Stimulated activated naive CD4-positive, alpha-beta T cell (primary cell): ENCODE data around the gene ACSL5.
A peak's percentile ranks its signal among the peaks of the same experiment; 100 is the strongest.
"Not testable (repeated sequence)": the region's sequence is repeated elsewhere in the genome, so short reads cannot be mapped to it uniquely, and the experiment has no call there.

Experiments
- DNase-seq, 6 experiments: peaks; one replicate each; lab custom pipeline; 2025; lab: John Stamatoyannopoulos, UW

Gene ACSL5

DNA sequence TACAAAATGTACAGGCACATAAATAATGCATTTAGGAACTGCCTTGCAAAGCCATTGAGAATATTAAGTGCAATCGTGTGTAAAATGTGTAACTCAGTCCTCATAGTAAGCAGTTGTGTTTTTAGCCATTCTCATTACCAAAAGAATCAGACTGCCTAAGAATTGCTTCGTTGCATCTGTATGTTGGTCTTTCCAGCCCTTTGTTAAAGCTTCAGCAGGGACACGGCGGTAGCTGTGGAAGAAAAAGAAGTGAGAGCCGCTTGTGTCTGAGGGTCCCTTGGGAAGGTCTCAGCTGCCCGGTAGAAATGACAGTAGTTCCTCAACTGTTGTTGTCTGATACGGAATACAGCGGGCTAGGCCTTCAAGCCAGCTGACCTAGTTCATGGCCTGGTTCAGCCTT is 22.8 kb upstream of the ACSL5 start:
- DNase-seq, result no peak

DNA sequence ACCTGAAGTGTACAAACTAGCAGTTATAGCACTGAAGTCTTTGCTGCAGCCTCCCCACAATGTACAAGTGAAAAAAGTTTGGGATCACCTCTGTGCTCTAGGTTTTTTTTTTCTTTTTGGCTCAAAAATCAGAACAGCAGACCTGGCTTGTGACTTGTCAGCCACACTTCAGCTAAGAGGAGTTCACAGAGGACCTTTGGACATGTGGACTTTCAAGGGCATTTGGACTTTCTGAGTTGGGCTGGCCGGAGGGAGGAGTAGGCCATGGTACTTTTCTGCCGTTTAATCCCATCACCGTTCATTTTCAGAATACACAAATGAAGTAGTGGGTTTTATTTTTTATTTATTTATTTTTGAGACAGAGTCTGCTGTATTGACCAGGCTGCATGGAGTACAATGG is 21.9 kb upstream of the ACSL5 start:
- DNase-seq, result no peak

DNA sequence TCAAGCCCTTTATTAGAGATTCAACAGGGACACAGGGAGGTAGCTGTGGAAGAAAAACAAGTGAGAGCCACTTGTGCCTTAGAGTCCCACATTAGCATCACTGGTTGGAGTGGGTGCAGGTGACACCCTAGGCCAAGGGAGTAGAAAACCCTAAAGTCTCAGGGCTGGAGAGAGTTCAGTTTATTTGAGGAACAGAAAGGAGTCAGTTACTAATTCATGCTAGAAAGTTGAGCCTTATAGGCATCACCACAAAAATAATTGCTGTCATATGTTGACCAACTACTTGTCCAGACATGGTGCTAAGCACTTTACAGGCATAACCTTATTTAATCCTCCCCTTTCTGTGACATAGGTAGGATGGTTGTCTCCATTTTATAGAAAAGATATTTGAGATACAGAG is 20.9 kb upstream of the ACSL5 start:
- DNase-seq, result no peak

DNA sequence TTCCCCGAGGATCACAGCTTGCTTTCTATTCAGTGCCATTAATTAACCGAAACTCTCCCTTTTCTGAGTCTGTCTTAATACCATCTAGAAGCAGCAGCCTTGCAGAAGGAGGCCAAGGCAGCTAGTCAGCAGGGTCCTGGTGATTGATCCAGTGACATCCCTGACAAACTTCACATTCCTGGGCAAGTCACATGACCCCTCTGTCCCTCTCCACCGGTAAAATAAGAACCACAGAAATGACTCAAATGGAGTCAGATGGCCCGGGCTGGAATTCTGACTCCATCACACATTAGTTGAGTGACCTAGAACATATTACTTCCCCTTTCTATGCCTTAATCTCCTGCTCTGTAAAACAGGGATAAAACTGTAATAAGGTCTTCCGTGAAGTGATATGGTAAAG is 17.2 kb upstream of the ACSL5 start:
- DNase-seq, result no peak

DNA sequence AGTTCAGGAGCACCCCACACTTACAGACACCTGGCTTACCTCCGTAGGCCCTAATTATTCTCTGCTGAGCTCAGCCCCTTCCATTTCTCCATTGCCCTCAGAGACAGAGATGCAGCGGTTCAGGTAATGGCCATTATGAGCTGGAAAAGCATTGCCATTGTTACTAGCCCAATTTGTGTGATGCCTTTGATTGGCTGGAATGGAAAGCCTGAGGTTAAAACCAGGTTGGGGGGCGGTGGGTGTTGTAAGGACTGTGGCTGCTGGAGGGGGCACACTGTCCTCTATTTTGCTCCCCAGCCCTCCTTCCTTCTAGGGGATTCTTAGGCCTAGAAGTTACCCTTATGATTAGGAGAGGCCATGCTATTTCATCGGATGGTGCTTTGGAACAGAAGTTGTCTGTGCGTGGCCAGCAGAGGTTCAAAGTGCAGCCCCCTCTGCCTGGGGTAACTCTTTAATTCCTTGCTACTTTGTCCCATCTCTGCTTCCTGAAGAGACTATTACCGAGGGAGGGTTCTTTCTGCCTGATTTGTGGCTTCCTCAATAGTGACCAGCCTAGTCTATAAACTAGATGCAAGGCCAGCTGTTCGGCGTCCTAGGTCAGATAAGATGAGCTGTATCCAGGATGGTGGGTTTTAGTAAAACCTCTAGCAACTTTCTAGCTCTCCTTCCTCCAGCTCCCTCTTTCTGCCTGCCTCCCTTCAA is 14.2 kb upstream of the ACSL5 start:
- DNase-seq, result no peak

DNA sequence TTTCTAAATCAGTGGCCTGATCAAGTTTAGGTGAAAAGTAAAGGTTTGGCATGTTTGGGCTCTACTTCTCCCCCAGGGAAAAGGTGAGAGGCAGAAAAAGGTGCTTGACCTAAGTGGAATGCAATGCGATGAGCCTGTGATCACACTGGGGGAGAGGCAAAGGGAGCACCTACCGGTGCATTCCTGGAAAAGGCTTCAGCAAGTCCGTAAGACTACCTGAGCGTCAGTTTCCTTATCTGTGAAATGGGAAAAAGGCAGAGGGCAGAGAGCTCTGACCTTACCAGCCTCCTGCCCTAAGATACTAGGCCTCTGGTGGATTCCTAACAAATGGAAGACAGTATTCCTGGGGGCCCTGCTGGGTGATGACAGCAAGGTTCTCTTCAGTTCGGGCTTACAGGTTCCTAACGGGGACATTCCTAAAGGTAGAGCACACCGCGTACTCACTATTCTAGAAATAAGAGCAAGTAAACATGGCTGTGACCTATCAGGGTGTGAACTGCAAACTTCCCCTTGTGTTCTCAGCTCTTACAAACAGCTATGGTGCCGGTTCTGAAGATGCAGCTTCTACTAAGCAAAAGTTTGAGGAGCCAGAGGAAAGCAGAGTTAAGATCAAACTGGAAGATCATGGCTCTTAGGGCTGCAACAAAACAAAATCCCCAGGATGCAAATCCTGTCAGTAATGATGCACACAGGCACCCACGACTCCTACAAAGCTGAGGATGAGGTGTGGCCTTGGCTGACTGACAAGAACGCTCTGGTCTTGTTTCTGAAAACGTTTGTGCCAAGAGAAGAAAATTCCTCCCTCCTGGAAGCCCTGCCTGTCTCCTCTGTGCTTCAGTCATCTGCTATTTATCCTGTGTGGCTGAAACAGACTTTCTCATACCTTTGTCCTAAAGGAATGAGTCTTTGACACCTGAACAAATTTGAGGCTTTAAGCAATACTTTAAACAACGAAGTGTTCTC is 13.3 kb upstream of the ACSL5 start:
- DNase-seq, result no peak

DNA sequence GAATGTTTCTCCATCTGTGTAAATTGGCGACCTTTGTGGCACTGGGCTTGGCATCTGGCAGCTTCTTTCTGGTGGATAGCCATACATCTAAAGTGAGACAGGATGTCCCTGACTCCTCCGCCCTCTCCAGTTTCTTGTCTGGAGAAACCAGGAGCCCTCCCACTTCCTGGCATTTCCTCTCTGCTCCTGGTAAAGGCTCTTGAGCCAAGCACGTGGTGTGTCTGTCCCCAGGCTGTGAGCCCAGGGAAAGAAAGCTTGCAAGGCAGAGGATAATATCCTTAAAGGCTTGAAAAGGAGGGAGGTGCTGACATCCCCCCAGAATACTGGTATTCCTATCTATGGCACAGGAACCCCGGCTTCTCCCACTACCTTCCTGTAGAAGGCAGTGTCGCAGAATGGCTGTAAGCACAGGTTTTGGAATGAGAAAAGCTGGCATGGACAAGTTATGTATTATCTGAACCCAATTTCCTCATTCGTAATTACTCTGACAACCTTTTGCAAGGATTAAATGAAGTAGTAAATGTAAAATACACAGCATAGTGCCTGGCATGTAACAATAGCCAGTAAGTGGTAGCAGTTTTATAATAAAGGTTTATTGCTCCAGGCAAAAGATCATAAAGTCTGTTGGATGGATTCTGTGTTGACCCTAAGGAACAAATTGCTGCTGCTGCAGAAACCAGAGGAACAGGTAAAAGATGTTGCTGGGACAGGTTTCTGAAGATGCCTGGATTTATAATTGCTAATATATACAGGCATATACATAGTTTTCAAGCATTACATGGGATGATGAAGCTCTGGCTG is 11.8 kb upstream of the ACSL5 start:
- DNase-seq, result no peak

DNA sequence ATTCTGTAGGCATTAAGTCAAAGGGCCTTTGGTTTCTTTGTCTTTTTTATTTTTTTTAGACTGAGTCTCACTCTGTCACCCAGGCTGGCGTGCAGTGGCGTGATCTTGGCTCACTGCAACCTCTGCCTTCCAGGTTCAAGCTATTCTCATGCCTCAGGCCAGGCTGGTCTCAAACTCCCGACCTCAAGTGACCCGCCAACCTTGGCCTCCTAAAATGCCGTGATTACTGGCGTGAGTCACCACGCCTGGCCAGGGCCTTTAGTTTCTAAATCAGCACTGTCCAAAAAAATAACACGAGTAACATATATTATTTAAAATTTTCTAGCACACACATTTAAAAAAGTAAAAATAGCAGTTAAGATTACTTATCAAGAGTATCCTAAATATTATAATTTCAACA is 11.1 kb upstream of the ACSL5 start:
- DNase-seq, result no peak

DNA sequence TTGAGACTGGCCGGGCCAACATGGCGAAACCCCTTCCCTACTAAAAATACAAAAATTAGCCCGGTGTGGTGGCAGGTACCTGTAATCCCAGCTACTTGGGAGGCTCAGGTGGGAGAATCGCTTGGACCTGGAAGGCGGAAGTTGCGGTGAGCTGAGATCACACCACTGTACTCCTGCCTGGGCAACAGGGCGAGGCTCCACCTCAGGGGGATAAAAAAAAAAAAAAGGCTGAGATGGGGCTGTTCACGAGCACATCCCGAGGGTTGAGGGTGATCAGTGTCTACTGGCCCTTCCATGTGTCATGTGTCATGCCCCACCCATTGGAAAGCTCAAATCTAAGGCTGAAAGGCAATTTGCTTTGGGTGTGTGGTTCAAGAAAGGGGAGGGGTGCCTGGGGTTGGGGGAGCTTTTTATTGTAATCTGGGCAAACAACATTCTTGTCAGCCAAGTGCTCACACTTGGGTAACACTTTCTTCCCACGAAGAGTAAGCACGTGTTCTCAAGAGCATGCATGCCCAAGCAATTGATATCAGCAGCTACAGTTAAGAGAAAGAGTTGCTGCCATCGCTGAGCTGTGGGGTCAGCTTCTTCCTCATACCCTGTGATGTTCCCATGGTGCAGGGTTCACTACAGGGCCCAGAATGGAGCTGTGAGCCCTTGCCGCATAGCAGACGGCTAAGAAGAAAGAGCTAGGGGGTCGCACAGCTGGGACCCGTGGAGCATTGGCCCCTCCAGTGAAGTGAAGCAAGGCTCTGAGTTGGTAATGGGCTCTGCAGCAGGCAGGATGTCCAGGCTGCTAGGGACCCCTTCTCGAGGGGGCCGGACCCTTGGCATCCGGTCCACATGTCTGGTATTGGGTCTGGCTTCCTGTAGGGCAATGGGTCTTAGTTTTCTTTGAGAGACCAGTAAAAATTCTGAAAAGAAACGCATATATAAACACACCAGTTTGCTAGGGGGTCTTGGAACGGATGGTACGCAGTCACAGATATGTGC is 9.9 kb upstream of the ACSL5 start:
- DNase-seq, result no peak

DNA sequence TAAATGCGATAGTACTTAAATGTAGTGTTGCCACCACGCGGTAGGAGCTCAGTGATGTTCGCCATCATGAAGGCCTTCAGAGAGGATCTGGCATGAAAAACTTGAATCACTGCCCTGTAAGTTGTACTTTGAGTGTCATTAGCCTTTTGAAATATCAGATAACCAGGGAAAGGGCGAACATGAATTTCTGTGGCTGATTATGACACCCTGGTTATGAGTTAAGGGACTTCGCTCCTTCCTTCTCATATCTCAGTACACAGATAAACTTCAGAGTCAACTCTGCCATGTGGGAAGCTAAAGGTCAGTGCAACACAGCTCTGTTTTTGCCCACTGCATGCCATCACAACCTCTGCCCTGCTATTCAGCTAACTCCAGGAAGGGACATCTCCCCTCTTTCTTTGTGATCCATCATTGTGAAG is 8.9 kb upstream of the ACSL5 start:
- DNase-seq, result no peak

DNA sequence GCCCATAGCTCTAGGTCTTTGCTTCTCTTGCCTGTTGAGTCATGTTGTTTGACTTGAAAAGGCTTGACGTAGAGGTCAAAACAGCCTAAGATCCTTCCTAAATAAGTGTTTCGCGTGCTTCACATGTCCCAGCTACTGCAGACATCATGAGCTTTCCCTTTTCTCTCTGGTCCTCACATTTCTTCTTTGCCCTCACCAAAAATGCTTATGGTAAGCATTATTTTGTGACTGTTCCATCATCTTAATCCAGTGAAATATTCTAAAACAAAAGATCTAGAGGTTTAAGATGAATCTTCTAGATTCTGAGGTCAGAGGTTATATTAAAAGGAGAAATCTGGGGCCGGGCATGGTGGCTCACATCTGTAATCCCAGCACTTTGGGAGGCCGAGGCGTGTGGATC is 8.5 kb upstream of the ACSL5 start:
- no peak for DNase-seq

DNA sequence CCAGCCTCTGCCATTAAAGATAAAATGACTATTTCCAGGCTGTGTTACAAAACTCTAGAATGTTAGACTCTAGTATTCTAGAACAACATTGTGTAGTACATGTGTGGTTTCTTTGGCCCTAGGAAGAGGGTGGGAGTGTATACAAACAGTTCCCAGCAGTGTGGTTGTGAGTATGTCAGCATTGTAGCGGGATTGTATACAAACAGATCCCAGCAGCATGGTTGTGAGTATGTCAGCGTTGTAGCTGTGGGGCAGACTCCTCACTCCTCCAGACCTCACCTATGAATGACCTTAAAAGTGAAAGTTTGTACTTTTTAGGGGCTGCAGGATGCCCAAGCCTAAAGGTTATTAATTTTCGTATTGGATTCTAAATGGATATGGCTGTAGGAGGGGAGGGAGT is 6.9 kb upstream of the ACSL5 start:
- no peak for DNase-seq

DNA sequence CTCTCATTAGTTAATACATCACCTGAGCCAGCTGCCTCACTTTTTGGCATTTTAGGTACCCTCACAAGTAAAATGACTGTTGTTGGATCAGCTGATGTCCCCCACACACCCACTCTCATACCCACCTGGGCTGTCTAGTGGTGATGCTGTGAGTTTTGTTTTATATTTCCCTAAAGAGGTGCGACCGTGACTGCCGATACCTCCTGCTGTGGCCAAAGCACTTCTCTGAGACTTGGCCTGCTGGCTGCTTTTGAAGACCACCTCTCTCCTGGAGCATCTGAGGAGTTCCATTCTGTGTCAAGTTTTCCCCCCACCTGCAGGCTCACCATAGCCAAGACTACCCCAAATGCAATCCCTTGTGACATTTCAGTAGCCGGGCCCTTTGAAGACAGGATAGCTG is 6.4 kb upstream of the ACSL5 start:
- no peak for DNase-seq

DNA sequence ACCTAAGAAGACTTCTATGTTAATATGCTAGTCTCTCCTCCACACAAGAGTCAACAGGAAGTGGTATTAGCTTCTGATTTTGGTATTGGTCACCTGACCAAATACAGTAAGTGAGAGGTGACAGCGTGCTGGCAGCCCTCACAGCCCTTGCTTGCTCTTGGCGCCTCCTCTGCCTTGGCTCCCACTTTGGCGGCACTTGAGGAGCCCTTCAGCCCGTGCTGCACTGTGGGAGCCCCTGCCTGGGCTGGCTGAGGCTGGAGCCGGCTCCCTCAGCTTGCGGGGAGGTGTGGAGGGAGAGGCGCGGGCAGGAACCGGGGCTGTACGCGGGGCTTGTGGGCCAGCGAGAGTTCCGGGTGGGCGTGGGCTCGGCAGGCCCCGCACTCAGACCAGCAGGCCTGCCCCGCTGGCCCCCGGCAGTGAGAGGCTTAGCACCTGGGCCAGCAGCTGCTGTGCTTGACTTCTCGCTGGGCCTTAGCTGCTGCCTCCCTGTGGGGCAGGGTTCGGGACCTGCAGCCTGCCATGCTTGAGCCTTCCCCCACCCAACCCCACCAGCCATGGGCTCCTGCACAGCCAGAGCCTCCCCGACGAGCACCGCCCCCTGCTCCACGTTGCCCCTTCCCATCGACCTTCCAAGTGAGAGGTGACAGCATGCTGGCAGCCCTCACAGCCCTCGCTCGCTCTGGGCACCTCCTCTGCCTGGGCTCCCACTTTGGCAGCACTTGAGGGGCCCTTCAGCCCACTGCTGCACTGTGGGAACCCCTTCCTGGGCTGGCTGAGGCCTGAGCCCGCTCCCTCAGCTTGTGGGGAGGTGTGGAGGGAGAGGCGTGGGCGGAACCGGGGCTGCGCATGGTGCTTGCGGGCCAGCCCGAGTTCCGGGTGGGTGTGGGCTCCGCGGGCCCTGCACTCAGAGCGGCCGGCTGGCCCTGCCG is 4.2 kb upstream of the ACSL5 start:
- DNase-seq, result no peak

DNA sequence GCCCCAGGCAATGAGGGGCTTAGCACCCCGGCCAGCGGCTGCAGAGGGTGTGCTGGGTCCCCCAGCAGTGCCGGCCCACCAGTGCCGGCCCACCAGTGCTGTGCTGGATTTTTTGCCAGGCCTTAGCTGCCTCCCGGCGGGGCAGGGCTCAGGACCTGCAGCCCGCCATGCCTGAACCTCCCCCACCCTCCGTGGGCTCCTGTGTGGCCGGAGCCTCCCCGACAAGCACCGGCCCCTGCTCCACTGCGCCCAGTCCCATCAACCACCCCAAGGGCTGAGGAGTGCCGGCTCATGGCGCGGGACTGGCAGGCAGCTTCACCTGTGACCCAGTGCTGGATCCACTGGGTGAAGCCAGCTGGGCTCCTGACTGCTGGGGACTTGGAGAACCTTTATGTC is 3.5 kb upstream of the ACSL5 start:
- no peak for DNase-seq

DNA sequence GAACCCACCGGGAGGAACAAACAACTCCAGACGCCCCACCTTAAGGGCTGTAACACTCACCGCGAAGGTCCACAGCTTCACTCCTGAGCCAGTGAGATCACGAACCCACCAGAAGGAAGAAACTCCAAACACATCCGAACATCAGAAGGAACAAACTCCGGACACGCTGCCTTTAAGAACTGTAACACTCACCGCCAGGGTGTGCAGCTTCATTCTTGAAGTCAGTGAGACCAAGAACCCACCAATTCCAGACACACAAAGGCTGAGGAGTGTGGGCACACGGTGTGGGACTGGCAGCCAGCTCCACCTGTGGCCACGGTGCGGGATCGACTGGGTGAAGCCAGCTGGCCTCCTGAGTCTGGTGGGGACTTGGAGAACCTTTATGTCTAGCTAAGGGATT is 2.6 kb upstream of the ACSL5 start:
- DNase-seq, result not testable (repeated sequence)

DNA sequence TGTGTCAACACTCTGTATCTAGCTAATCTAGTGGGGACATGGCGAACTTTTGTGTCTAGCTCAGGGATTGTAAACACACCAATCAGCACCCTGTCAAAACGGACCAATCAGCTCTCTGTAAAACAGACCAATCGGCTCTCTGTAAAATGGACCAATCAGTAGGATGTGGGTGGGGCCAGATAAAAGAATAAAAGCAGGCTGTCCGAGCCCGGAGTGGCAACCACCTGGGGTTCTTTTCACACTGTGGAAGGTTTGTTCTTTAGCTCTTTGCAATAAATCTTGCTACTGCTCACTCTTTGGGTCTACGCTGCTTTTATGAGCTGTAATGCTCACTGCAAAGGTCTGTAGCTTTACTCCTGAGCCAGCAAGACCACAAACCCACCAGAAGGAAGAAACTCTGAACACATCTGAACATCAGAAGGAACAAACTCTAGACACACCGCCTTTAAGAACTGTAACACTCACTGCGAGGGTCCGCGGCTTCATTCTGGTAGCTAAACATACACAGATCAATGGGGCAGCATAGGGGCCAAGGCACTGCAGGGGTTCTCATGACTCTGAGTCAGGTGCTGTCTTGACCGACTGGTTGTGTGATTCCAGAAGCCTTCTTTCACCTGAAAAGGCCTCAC is 1.6 kb upstream of the ACSL5 start:
- DNase-seq, result not testable (repeated sequence)

DNA sequence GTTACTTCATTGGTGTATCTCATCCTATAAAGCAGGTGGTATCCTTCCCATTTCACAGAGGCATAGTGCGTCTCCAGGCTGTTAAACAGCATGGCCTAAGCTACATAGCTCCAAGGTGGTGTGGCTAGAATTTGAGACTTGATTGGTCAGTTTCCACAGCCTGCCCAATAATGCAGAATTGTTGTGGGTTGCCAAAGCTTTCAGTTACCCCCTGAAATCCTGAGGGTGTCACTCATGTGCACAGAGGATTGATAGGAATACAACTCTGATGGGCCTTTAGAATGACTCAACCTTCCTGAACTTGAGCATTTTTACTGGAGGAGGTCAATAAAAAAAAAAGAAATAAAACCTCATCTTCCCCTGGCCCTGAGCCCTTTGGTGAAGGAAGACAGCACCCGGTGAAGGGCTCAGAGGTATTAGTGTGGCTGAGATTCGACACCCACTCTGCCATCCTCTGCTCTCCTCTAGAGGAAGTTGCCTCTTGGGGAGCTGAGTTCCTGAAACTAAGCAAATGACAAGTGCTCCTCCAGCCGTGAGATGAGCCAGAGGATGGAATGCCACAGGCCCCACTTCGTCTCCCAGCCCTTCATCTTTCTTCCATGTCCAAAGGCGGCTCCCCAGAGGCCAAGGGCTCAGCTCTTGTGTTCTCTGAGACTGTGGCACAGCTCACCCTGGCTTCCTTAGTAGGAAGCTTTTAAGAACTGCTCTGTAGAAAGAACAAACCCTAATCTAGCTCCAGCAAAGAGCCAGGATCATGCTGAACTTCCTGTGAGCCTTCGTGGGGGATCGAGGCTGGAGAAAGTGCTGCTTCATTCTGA is 1.0 kb downstream of the ACSL5 start:
- DNase-seq, result peak in 3 of 6 experiments; percentile 12 to 56 (median 35)
